GM19238 (cell line): ENCODE measurements around the gene ENPP4.
"Not testable (repeated sequence)": the region's sequence is repeated elsewhere in the genome, so short reads cannot be mapped to it uniquely, and the experiment has no call there.

Source experiments
- DNase-seq: peaks from one replicate; pipeline ENCODE4 v3.0.0; 2011; ENCODE audit warnings: low spot score; ENCODE audit not compliant: insufficient read length

The ENPP4 gene

GRCh38 chr6:46131291-46131690 lies 1.5 kb downstream of the ENPP4 start:
- not testable (repeated sequence) for DNase-seq

- DNase-seq = no peak
These were observed 4.4 kb downstream of the ENPP4 start for GRCh38 chr6:46134216-46134615.

- DNase-seq = no peak
These were observed 5.4 kb downstream of the ENPP4 start for GRCh38 chr6:46135176-46135575.

- no peak for DNase-seq
These were observed 7.0 kb downstream of the ENPP4 start for GRCh38 chr6:46136831-46137230.

GRCh38 chr6:46137387-46137786 lies 7.6 kb downstream of the ENPP4 start:
- DNase-seq = no peak

- DNase-seq = no peak
These were observed 8.5 kb downstream of the ENPP4 start for GRCh38 chr6:46138281-46138680.

GRCh38 chr6:46144270-46144669 lies 14.5 kb downstream of the ENPP4 start:
- DNase-seq = no peak

- DNase-seq = not testable (repeated sequence)
These were observed 19.3 kb downstream of the ENPP4 start for GRCh38 chr6:46149066-46149465.

GRCh38 chr6:46156701-46157100 lies 26.9 kb downstream of the ENPP4 start:
- no peak for DNase-seq

- no peak for DNase-seq
These were observed 29.4 kb downstream of the ENPP4 start for GRCh38 chr6:46159229-46159628.

GRCh38 chr6:46160102-46160501 lies 30.3 kb downstream of the ENPP4 start:
- no peak for DNase-seq

- DNase-seq = peak; percentile 68
These were observed 40.8 kb downstream of the ENPP4 start, which contains the start of gene ENPP5 for GRCh38 chr6:46170357-46171289. Gene ENPP5, minus strand, starts transcription at chr6:46170980. Its CDS starts 2,718 bp downstream, at chr6:46168262.

- DNase-seq = no peak
These were observed 42.4 kb downstream of the ENPP4 start for GRCh38 chr6:46172176-46172575.

GRCh38 chr6:46174904-46175303 lies 45.1 kb downstream of the ENPP4 start:
- DNase-seq = no peak

GRCh38 chr6:46175446-46175845 lies 45.7 kb downstream of the ENPP4 start:
- DNase-seq = peak; percentile 13

- no peak for DNase-seq
These were observed 46.2 kb downstream of the ENPP4 start for GRCh38 chr6:46175976-46176375.

GRCh38 chr6:46184114-46184513 lies 54.3 kb downstream of the ENPP4 start:
- no peak for DNase-seq

- DNase-seq = no peak
These were observed 56.8 kb downstream of the ENPP4 start for GRCh38 chr6:46186583-46186982.

- no peak for DNase-seq
These were observed 59.9 kb downstream of the ENPP4 start for GRCh38 chr6:46189726-46190125.

GRCh38 chr6:46190889-46191288 lies 61.1 kb downstream of the ENPP4 start:
- no peak for DNase-seq

- no peak for DNase-seq
These were observed 62.2 kb downstream of the ENPP4 start for GRCh38 chr6:46191961-46192360.
